Activated naive CD8-positive, alpha-beta T cell treated with anti-CD3 and anti-CD28 coated beads, Interleukin-2, amount 10 ng/mL, durations not matched to agents 7 days and 5 days (primary cell): ENCODE measurements around the gene HMCN1. TPM values are rescaled to one million over a fixed set of nuclear protein-coding genes. Genes with fewer than 3 reads are reported as not detected.
"Not testable (repeated sequence)": the region's sequence is repeated elsewhere in the genome, so short reads cannot be mapped to it uniquely, and the experiment has no call there.

Source experiments
- ATAC-seq: fragments of 150-1000 bp; cut with Tn5 transposase; one replicate; pipeline ENCODE4 v1.10.0; 2021; ENCODE audit warnings: low read depth, moderate library complexity
- POLR2A ChIA-PET: fragments of 350-600 bp; sonication (Branson Sonifier 250); formaldehyde crosslinking; loops from one replicate; lab custom pipeline; 2021; ENCODE audit warnings: antibody characterized with exemption; lab: Charles Lee
- DNase-seq: peaks from one replicate; pipeline ENCODE4 v3.0.0; 2021
- H3K27ac Mint-ChIP-seq: one replicate; pipeline ENCODE4 v1.8.0; 2022; ENCODE audit warnings: mild to moderate bottlenecking, mixed read lengths
- H3K27me3 Mint-ChIP-seq: one replicate; pipeline ENCODE4 v1.8.0; 2022; ENCODE audit warnings: mild to moderate bottlenecking, moderate library complexity, mixed read lengths
- H3K36me3 Mint-ChIP-seq: one replicate; pipeline ENCODE4 v1.8.0; 2021; ENCODE audit warnings: mild to moderate bottlenecking, mixed read lengths
- H3K4me1 Mint-ChIP-seq: one replicate; pipeline ENCODE4 v1.8.0; 2021; ENCODE audit warnings: mixed read lengths
- H3K4me3 Mint-ChIP-seq: one replicate; pipeline ENCODE4 v1.8.0; 2022; ENCODE audit warnings: mild to moderate bottlenecking, moderate library complexity, mixed read lengths
- H3K9me3 Mint-ChIP-seq: one replicate; pipeline ENCODE4 v1.8.0; 2021; ENCODE audit warnings: mixed read lengths
- total RNA-seq, 2 experiments: library from RNA; stranded (reverse); gene quantifications; one replicate each; pipeline ENCODE4 v1.2.3, GENCODE V29; 2021

The HMCN1 gene
- total RNA-seq, 2 experiments from 2014 or later = 0.34 to 0.55 TPM

DNA sequence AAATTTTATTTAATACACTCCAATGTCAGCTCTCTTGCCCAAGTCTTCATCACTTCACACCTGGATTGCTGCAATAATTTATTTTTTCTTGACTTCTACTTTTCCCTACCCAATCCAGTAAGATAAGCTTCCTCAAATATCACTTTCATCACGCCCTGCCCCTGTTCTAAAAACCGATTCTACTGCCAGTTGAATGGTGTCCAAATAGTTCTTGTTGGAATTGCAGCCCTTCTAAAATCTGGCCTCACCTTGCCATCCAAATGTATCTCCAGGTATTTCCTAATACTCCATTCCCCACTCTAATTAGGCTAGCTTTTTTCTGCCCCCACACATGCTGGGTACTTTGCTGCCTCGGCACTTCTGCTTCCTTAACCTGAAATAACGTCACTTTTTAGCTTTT lies 152.5 kb downstream of the HMCN1 start:
- H3K9me3 Mint-ChIP-seq = no peaks in the 10 kb centered on the region
- ATAC-seq (no peak), DNase-seq (no peak)
- POLR2A ChIA-PET = no interaction called here
- H3K36me3 Mint-ChIP-seq = no peaks in the 10 kb centered on the region
- no peak overlapping the region for H3K4me3 Mint-ChIP-seq
- no peaks in the 10 kb centered on the region for H3K27me3 Mint-ChIP-seq
- H3K4me1 Mint-ChIP-seq = no peaks in the 10 kb centered on the region
- no peak overlapping the region for H3K27ac Mint-ChIP-seq

DNA sequence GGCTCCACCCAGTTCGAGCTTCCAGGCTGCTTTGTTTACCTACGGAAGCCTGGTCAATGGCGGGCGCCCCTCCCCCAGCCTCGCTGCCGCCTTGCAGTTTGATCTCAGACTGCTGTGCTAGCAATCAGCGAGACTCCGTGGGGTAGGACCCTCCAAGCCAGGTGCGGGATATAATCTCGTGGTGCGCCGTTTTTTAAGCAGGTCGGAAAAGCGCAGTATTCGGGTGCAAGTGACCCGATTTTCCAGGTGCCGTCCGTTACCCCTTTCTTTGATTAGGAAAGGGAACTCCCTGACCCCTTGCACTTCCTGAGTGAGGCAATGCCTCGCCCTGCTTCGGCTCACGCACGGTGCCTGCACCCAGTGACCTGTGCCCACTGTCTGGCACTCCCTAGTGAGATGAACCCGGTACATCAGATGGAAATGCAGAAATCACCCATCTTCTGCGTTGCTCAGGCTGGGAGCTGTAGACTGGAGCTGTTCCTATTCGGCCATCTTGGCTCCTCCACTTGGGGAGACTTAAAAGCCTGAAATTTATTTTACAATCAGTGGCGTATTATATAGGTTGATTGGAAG lies 158.7 kb downstream of the HMCN1 start:
- DNase-seq, H3K27ac Mint-ChIP-seq, H3K36me3 Mint-ChIP-seq, POLR2A ChIA-PET, ATAC-seq, H3K9me3 Mint-ChIP-seq, H3K4me3 Mint-ChIP-seq, H3K4me1 Mint-ChIP-seq, H3K27me3 Mint-ChIP-seq: not testable (repeated sequence)

DNA sequence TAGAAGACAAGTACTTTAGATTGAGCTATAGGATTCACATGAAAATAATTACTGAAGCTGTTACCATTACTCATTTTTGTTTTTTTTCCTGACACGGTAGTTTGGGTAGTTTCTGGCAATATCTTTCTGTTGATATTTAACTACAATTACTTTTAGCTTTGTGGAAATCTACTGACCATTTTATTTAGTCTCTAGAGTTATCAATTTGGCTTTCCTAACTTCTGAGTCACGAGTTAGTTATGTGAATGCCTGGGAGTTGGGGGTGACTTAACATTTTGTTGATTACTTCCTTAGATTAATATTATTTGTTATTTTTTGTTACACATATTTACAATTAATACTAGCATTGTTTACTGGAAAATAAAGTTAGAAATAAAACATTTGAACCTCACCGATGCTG lies 160.6 kb downstream of the HMCN1 start:
- ATAC-seq (no peak), DNase-seq (no peak)
- H3K4me1 Mint-ChIP-seq = no peaks in the 10 kb centered on the region
- H3K36me3 Mint-ChIP-seq = no peaks in the 10 kb centered on the region
- POLR2A ChIA-PET = no interaction called here
- H3K27me3 Mint-ChIP-seq = no peaks in the 10 kb centered on the region
- H3K9me3 Mint-ChIP-seq = no peaks in the 10 kb centered on the region
- no peak overlapping the region for H3K27ac Mint-ChIP-seq
- no peak overlapping the region for H3K4me3 Mint-ChIP-seq

DNA sequence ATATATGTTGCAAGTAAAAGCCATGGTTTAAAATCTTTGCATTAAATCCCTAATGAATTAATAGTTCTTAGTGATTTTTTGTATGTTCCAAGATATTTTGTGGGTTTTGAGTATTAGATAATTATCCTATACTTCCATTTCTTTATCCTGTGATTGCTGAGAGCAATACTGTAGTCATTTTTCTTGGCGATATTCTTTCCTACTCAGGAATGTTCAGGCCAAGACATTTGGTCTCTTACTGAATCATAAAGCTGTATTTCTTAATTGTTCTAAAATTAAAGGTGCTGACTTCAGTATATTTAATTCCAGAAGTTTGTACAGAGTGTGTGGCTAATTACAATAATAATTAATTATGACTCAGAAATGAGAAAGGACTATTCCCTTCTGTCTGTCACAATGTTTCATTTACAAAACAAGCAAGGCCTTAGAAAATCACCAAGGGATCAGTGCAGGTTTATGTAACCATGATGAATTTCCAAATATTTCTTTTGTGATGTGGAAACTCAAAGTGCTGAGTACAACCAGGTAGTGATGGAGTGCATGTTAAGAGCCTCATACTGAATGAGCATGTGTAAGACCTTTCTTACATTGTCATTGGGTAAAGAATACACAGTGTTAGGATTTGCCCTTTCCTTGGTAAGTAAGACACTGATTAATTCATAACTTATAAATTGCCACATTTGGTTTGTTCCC lies 161.2 kb downstream of the HMCN1 start:
- H3K36me3 Mint-ChIP-seq = no peaks in the 10 kb centered on the region
- no peak for DNase-seq
- no peaks in the 10 kb centered on the region for H3K9me3 Mint-ChIP-seq
- H3K27ac Mint-ChIP-seq = no peak overlapping the region
- no peaks in the 10 kb centered on the region for H3K4me1 Mint-ChIP-seq
- no peaks in the 10 kb centered on the region for H3K27me3 Mint-ChIP-seq
- no peak for ATAC-seq
- no peak overlapping the region for H3K4me3 Mint-ChIP-seq
- POLR2A ChIA-PET = no interaction called here

DNA sequence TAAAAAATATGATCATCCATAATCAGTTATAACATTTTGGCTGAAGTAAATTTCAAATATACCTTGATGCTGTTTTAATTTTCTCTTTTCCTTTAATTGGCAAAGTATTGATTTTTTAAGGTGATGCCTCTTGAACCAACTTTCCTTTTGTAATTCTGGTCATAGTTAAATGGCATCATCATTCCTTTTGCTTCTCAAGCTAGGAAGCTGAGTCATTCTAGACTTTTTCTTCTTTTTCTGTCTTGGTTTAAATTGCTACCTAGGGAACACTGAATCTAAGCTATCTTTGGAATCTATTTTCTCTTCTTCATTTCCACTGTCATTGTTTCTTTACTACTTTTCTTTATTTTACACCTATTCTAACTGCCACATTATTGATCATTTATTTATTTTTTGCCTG lies 162.7 kb downstream of the HMCN1 start:
- Mint-ChIP-seq H3K9me3 (no peaks in the 10 kb centered on the region), H3K4me3 (no peak overlapping the region), H3K27ac (no peak overlapping the region), H3K36me3 (no peaks in the 10 kb centered on the region), H3K4me1 (no peaks in the 10 kb centered on the region), H3K27me3 (no peaks in the 10 kb centered on the region)
- ATAC-seq (no peak), DNase-seq (no peak)
- POLR2A ChIA-PET = no interaction called here

DNA sequence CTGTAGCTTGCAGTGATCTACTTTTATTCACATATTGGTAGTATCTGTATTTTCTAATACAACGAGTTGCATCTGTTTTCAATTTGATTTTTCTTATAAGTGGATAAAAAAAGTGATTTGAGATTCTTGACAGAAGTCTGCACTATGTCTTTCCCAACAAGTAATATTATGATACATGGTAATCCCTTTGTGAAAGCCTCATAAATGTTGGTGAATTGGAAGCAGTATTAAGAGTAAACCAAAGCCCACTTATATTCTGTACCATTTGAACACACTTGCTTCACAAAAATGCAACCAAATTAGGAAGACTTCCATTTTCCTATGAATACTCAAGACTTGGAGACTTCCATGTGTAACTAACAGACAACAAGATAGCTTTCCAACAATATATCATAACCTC lies 172.0 kb downstream of the HMCN1 start:
- H3K4me3 Mint-ChIP-seq = no peak overlapping the region
- POLR2A ChIA-PET = no interaction called here
- H3K9me3 Mint-ChIP-seq = no peaks in the 10 kb centered on the region
- H3K36me3 Mint-ChIP-seq = no peaks in the 10 kb centered on the region
- H3K4me1 Mint-ChIP-seq = no peaks in the 10 kb centered on the region
- no peak for DNase-seq
- ATAC-seq = no peak
- peaks cover 6% of the 10 kb centered on the region for H3K27me3 Mint-ChIP-seq
- no peak overlapping the region for H3K27ac Mint-ChIP-seq

DNA sequence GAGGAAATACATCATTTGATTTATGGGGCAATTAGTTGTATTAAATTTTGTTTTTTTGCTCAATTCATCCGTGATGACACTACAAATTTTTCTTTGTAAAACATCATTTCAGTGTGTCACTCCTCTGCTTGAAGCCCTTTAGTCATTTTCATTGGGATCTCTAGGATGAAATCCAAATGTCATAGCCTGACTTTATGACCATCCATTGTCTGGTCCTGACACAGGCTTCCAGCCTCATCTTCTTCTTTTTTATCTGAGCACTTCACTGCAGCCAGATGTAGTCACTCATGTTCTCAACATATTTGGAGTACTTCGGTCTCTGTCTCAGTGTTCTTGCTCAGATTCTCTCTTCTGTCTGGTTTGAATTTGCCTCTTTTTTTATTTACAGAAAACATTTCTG lies 173.1 kb downstream of the HMCN1 start:
- H3K36me3 Mint-ChIP-seq = no peaks in the 10 kb centered on the region
- no peaks in the 10 kb centered on the region for H3K9me3 Mint-ChIP-seq
- no peak overlapping the region for H3K4me3 Mint-ChIP-seq
- ATAC-seq (no peak), DNase-seq (no peak)
- no peaks in the 10 kb centered on the region for H3K4me1 Mint-ChIP-seq
- H3K27ac Mint-ChIP-seq = no peak overlapping the region
- peaks cover 6% of the 10 kb centered on the region for H3K27me3 Mint-ChIP-seq
- POLR2A ChIA-PET = no interaction called here

DNA sequence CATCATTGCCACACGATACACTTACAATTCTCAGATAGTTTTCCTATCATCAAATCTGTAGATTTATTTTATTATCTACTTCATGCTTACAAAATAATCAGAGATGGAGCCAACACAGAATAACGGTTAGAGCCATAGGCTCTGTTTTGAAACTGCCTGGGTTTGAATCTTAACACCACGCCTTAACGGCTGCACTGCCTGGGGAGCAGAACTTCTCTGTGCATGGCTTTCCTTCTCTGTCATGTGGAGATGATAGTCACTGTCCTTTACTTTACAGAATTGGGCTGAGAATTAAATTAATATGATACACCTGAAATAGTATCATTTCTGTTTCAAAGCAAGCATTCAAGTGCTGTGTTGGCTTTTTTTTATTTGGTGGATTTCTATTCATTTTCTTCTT lies 177.8 kb downstream of the HMCN1 start:
- no peaks in the 10 kb centered on the region for H3K4me1 Mint-ChIP-seq
- ATAC-seq (no peak), DNase-seq (no peak)
- no peaks in the 10 kb centered on the region for H3K36me3 Mint-ChIP-seq
- no peaks in the 10 kb centered on the region for H3K9me3 Mint-ChIP-seq
- POLR2A ChIA-PET = no interaction called here
- H3K27me3 Mint-ChIP-seq = no peaks in the 10 kb centered on the region
- H3K4me3 Mint-ChIP-seq = no peak overlapping the region
- H3K27ac Mint-ChIP-seq = no peak overlapping the region

DNA sequence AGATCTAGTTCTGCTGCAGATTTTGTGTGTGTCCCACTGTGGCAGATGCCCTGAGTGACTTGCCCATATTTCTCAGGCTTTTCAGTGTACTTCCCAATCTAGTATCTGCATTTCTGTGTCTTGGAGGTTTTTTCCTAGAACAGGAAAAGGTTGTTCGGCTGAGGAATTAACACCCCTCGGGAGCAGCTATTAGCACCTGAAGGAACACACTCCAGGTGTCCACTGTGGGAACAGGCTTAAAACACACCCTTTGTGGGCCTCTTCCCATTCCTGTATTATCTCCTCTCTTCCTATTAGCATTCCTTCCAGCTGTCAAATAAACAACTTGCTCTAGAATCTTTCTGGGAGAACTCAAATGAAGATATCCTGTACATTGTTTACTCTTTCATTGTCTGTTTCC lies 178.3 kb downstream of the HMCN1 start:
- POLR2A ChIA-PET = no interaction called here
- no peak for ATAC-seq
- no peak overlapping the region for H3K4me3 Mint-ChIP-seq
- no peaks in the 10 kb centered on the region for H3K4me1 Mint-ChIP-seq
- H3K27ac Mint-ChIP-seq = no peak overlapping the region
- H3K9me3 Mint-ChIP-seq = no peaks in the 10 kb centered on the region
- no peaks in the 10 kb centered on the region for H3K36me3 Mint-ChIP-seq
- H3K27me3 Mint-ChIP-seq = no peaks in the 10 kb centered on the region
- no peak for DNase-seq

DNA sequence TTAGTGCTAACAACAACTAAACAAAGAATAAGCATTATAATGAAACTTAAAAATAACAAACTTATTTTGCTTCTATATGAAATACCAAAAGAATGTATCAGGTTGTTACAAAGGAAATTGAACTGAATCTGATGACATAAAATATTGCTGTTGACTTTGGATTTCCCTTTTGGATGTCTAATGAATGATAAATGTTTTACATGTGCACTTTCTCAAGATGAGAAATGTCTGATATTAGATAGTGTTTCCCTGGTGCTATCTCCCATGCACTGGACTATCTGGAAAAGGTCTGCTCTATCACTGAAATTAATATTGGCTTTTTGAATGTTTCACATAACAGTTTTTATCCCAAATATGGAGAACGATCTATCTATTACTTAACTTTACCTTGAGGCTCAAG lies 179.9 kb downstream of the HMCN1 start:
- no peaks in the 10 kb centered on the region for H3K36me3 Mint-ChIP-seq
- ATAC-seq (no peak), DNase-seq (no peak)
- H3K4me3 Mint-ChIP-seq = no peak overlapping the region
- no peaks in the 10 kb centered on the region for H3K27me3 Mint-ChIP-seq
- H3K27ac Mint-ChIP-seq = no peak overlapping the region
- no peaks in the 10 kb centered on the region for H3K9me3 Mint-ChIP-seq
- H3K4me1 Mint-ChIP-seq = no peaks in the 10 kb centered on the region
- POLR2A ChIA-PET = no interaction called here

DNA sequence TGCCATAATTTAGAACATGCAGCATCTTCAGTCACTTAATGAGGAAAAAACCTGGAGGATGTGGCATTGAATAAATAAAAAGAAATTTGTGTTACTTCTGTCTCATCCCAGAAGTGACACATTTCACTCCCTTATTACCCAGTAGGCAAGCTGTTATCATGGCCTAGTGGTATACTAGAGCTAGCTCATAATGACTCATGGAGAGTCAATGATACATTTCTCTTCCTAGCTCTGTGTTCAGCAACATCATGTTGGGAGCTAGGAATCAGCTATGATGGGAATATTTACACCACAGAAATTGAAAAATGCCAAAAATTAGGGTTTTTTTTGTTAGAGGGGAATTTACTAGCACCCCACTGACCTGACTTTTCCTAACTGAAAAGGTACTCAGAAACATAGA lies 182.7 kb downstream of the HMCN1 start:
- no peak for ATAC-seq
- Mint-ChIP-seq H3K36me3 (no peaks in the 10 kb centered on the region), H3K4me1 (no peaks in the 10 kb centered on the region), H3K9me3 (no peaks in the 10 kb centered on the region), H3K27ac (no peak overlapping the region), H3K4me3 (no peak overlapping the region), H3K27me3 (no peaks in the 10 kb centered on the region)
- DNase-seq = no peak
- POLR2A ChIA-PET = no interaction called here

DNA sequence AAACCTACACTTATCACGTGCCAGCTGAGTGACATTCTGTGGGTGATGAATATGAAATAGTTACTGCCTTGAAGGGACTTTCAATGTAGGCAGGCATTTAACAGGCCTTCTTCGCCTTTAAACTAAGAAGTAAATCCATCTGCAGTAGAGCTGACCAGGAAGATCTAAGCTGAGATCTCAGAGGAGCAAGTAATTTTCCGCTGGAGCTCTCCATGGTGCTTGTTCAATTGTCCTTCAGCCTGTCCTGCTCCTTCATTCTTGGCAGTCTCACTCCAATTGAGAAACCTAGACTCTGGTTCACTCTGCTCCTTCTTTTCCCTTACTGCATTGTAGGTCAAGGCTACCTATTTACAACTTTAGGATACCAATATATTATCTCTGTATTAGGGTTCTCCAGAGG lies 183.5 kb downstream of the HMCN1 start:
- no peak overlapping the region for H3K4me3 Mint-ChIP-seq
- H3K36me3 Mint-ChIP-seq = no peaks in the 10 kb centered on the region
- POLR2A ChIA-PET = no interaction called here

DNA sequence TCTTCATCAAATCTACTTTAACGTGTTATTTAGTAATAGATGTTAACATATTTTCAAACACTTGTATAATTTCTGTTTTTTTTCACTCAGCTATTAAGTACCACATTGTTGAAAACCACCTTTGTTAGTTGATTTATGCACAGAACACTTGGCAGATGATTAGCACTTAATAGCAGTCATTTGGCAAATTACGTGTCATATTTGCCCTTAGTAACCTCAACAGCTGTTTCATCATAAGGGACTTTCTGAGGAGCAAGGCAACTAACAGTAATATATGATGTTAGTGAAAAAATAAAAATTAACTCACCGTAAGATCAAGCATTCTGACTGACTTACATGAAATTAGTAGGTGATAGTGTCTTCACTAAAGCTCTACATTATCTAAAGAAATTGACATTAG lies 186.4 kb downstream of the HMCN1 start:
- H3K27me3 Mint-ChIP-seq = no peaks in the 10 kb centered on the region
- ATAC-seq (no peak), DNase-seq (no peak)
- H3K9me3 Mint-ChIP-seq = no peaks in the 10 kb centered on the region
- no peak overlapping the region for H3K27ac Mint-ChIP-seq
- H3K4me1 Mint-ChIP-seq = no peaks in the 10 kb centered on the region
- no peaks in the 10 kb centered on the region for H3K36me3 Mint-ChIP-seq
- H3K4me3 Mint-ChIP-seq = no peak overlapping the region
- POLR2A ChIA-PET = no interaction called here

More for the DNA sequence above, 183.5 kb downstream of the HMCN1 start:
- Mint-ChIP-seq H3K9me3 (no peaks in the 10 kb centered on the region), H3K4me1 (no peaks in the 10 kb centered on the region), H3K27ac (no peak overlapping the region), H3K27me3 (no peaks in the 10 kb centered on the region)
- DNase-seq = no peak
- no peak for ATAC-seq

DNA sequence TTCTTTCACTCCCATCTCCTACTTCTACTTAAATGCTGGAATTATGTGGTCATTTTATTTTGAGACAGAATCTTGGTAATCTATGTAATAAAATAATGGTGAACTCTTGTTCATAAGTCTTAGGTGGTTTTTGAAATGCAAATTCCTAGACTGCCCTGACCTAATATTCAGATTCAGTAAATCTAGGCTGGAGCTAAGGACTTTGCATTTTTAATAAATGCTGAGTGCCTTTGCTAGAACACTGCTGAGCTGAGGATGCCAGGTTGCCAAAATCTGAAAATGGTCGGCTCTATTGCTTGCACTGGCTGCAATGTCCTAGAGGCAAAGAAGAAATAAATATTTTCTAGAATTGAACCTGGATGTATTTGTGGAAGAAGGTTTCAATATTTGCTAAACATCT lies 187.4 kb downstream of the HMCN1 start:
- Mint-ChIP-seq H3K9me3 (no peaks in the 10 kb centered on the region), H3K27me3 (no peaks in the 10 kb centered on the region), H3K4me1 (no peaks in the 10 kb centered on the region), H3K27ac (no peak overlapping the region), H3K36me3 (no peaks in the 10 kb centered on the region), H3K4me3 (no peak overlapping the region)
- DNase-seq (no peak), ATAC-seq (no peak)
- POLR2A ChIA-PET = no interaction called here
